WTC11 (cell line): ENCODE results near the gene VEGFC. TPM values are rescaled to one million over a fixed set of nuclear protein-coding genes. Genes with fewer than 3 reads are reported as not detected.

ENCODE experiments used
- ATAC-seq: fragments of 200-7000 bp; cut with Tn5 transposase; 2 replicates; pipeline ENCODE4 v1.10.0; 2021; ENCODE audit warnings: mild to moderate bottlenecking, moderate library complexity
- CTCF ChIA-PET: fragments of 300-600 bp; sonication (Branson Sonifier 250); formaldehyde crosslinking; loops from one replicate; lab custom pipeline; 2021; ENCODE audit warnings: antibody characterized with exemption; lab: Charles Lee
- POLR2A ChIA-PET: fragments of 350-600 bp; sonication (Branson Sonifier 250); formaldehyde crosslinking; loops from one replicate; lab custom pipeline; 2021; ENCODE audit warnings: antibody characterized with exemption; lab: Charles Lee
- DNase-seq: peaks from one replicate; pipeline ENCODE4 v3.0.0; 2021; ENCODE audit warnings: low spot score
- H3K27ac Mint-ChIP-seq: 2 replicates; pipeline ENCODE4 v1.8.0; 2021; ENCODE audit warnings: mixed read lengths
- H3K27me3 Mint-ChIP-seq: 2 replicates; pipeline ENCODE4 v1.8.0; 2021; ENCODE audit warnings: low read depth, mild to moderate bottlenecking, moderate library complexity, mixed read lengths
- H3K36me3 Mint-ChIP-seq: 2 replicates; pipeline ENCODE4 v1.8.0; 2021; ENCODE audit warnings: mixed read lengths
- H3K4me1 Mint-ChIP-seq: 2 replicates; pipeline ENCODE4 v1.8.0; 2022; ENCODE audit warnings: mixed read lengths
- H3K4me3 Mint-ChIP-seq: 2 replicates; pipeline ENCODE4 v1.8.0; 2021; ENCODE audit warnings: mild to moderate bottlenecking, moderate library complexity, mixed read lengths
- H3K9me3 Mint-ChIP-seq: 2 replicates; pipeline ENCODE4 v1.8.0; 2021; ENCODE audit warnings: mixed read lengths
- ARID4B ChIP-seq: sonication (generic); formaldehyde crosslinking; IDR thresholded peaks from 2 replicates; pipeline ENCODE4 v1.8.0; 2023; ENCODE audit warnings: missing genetic modification reagents, mild to moderate bottlenecking, borderline replicate concordance
- ATF1 ChIP-seq: sonication (generic); formaldehyde crosslinking; IDR thresholded peaks from 2 replicates; pipeline ENCODE4 v1.8.1; 2023; ENCODE audit warnings: mild to moderate bottlenecking, moderate library complexity, missing genetic modification reagents
- ATF2 ChIP-seq: sonication (generic); formaldehyde crosslinking; IDR thresholded peaks from 2 replicates; pipeline ENCODE4 v1.8.1; 2022; ENCODE audit warnings: low read depth, missing genetic modification reagents, borderline replicate concordance
- ATF6 ChIP-seq: sonication (generic); formaldehyde crosslinking; IDR thresholded peaks from 2 replicates; pipeline ENCODE4 v1.8.1; 2023; ENCODE audit warnings: mild to moderate bottlenecking, missing genetic modification reagents
- E2F5 ChIP-seq: sonication (generic); formaldehyde crosslinking; IDR thresholded peaks from 2 replicates; pipeline ENCODE4 v1.8.1; 2022; ENCODE audit warnings: mild to moderate bottlenecking, moderate library complexity, missing genetic modification reagents
- ELF4 ChIP-seq: sonication (generic); formaldehyde crosslinking; IDR thresholded peaks from 2 replicates; pipeline ENCODE4 v1.8.1; 2022; ENCODE audit warnings: low read depth, mild to moderate bottlenecking, moderate library complexity, missing genetic modification reagents
- ERG ChIP-seq: fragments of 250-450 bp; sonication (Bioruptor Pico); IDR thresholded peaks from 2 replicates; pipeline ENCODE4 v1.8.0; 2021; ENCODE audit warnings: mild to moderate bottlenecking
- HMGA2 ChIP-seq: fragments of 250-450 bp; sonication (Bioruptor Pico); IDR thresholded peaks from 2 replicates; pipeline ENCODE4 v1.4.0; 2021; ENCODE audit warnings: mild to moderate bottlenecking, moderate library complexity
- NFYB ChIP-seq: sonication (generic); formaldehyde crosslinking; conservative IDR thresholded peaks from 2 replicates; pipeline ENCODE4 v1.8.0; 2022; ENCODE audit warnings: low read depth, missing genetic modification reagents
- OVOL2 ChIP-seq: fragments of 250-450 bp; sonication (Bioruptor Pico); IDR thresholded peaks from 2 replicates; pipeline ENCODE4 v1.9.0; 2021; ENCODE audit warnings: mild to moderate bottlenecking, borderline replicate concordance
- RORB ChIP-seq: fragments of 250-450 bp; sonication (Bioruptor Pico); IDR thresholded peaks from 2 replicates; pipeline ENCODE4 v1.9.0; 2021; ENCODE audit warnings: mild to moderate bottlenecking
- SMAD4 ChIP-seq: sonication (generic); formaldehyde crosslinking; IDR thresholded peaks from 2 replicates; pipeline ENCODE4 v1.8.0; 2022; ENCODE audit warnings: mild to moderate bottlenecking, missing genetic modification reagents
- SOX15 ChIP-seq: fragments of 250-450 bp; sonication (Bioruptor Pico); IDR thresholded peaks from 2 replicates; pipeline ENCODE4 v1.9.0; 2021; ENCODE audit warnings: mild to moderate bottlenecking
- TCF7 ChIP-seq: sonication (generic); formaldehyde crosslinking; IDR thresholded peaks from 2 replicates; pipeline ENCODE4 v1.8.0; 2022; ENCODE audit warnings: mild to moderate bottlenecking, low read depth, missing genetic modification reagents, moderate library complexity
- TEAD1 ChIP-seq: sonication (generic); formaldehyde crosslinking; IDR thresholded peaks from 2 replicates; pipeline ENCODE4 v1.8.0; 2022; ENCODE audit warnings: mild to moderate bottlenecking, missing genetic modification reagents
- ZNF121 ChIP-seq: sonication (generic); formaldehyde crosslinking; IDR thresholded peaks from 2 replicates; pipeline ENCODE4 v1.8.0; 2023; ENCODE audit warnings: missing genetic modification reagents
- ZNF219 ChIP-seq: sonication (generic); formaldehyde crosslinking; IDR thresholded peaks from 2 replicates; pipeline ENCODE4 v1.8.0; 2023; ENCODE audit warnings: missing genetic modification reagents, mild to moderate bottlenecking, borderline replicate concordance
- ZNF232 ChIP-seq: sonication (generic); formaldehyde crosslinking; IDR thresholded peaks from 2 replicates; pipeline ENCODE4 v1.8.0; 2022; ENCODE audit warnings: mild to moderate bottlenecking, missing genetic modification reagents
- ZNF263 ChIP-seq: sonication (generic); formaldehyde crosslinking; IDR thresholded peaks from 2 replicates; pipeline ENCODE4 v1.8.1; 2022; ENCODE audit warnings: low read depth, mild to moderate bottlenecking, moderate library complexity, missing genetic modification reagents
- ZNF317 ChIP-seq: sonication (generic); formaldehyde crosslinking; IDR thresholded peaks from 2 replicates; pipeline ENCODE4 v1.8.1; 2023; ENCODE audit warnings: low read depth, mild to moderate bottlenecking, moderate library complexity, missing genetic modification reagents, borderline replicate concordance
- ZNF396 ChIP-seq: fragments of 250-450 bp; sonication (Bioruptor Pico); IDR thresholded peaks from 2 replicates; pipeline ENCODE4 v1.8.0; 2021; ENCODE audit warnings: mild to moderate bottlenecking, moderate library complexity, borderline replicate concordance
- ZNF423 ChIP-seq: fragments of 250-450 bp; sonication (Bioruptor Pico); IDR thresholded peaks from 2 replicates; pipeline ENCODE4 v2.1.2; 2022; ENCODE audit warnings: mild to moderate bottlenecking, moderate library complexity
- total RNA-seq: library from RNA; stranded (reverse); gene quantifications from 3 replicates; pipeline ENCODE4 v1.2.3, GENCODE V29; 2021

VEGFC gene
- total RNA-seq, 1 experiment from 2014 or later: 0.61 TPM

- H3K27ac Mint-ChIP-seq: no peak overlapping the region
- TF ChIP-seq SMAD4 (CRISPR knock-in tag): no peak
- no peak for TF ChIP-seq TEAD1
- TF ChIP-seq ZNF396 (CRISPR knock-in tag): no peak
- TF ChIP-seq ZNF232 (CRISPR knock-in tag): no peak
- no peak for TF ChIP-seq ZNF423 (CRISPR knock-in tag)
- no peak for TF ChIP-seq ZNF219 (CRISPR knock-in tag)
- TF ChIP-seq NFYB (CRISPR knock-in tag): no peak
- TF ChIP-seq ZNF317: no peak
- TF ChIP-seq HMGA2: no peak
- no peak for TF ChIP-seq ELF4 (CRISPR knock-in tag)
- TF ChIP-seq ERG (CRISPR knock-in tag): no peak
- TF ChIP-seq ARID4B: no peak
- TF ChIP-seq ATF2: no peak
- TF ChIP-seq OVOL2 (CRISPR knock-in tag): no peak
- no peak for TF ChIP-seq SOX15
- TF ChIP-seq RORB (CRISPR knock-in tag): no peak
- ChIA-PET CTCF (no interaction called here), POLR2A (no interaction called here)
- ATAC-seq (no peak), DNase-seq (no peak)
- H3K27me3 Mint-ChIP-seq: no peaks in the 10 kb centered on the region
- H3K4me1 Mint-ChIP-seq: no peaks in the 10 kb centered on the region
- H3K36me3 Mint-ChIP-seq: peaks cover 7% of the 10 kb centered on the region
- H3K9me3 Mint-ChIP-seq: peaks cover 23% of the 10 kb centered on the region
- H3K4me3 Mint-ChIP-seq: no peak overlapping the region
Measured at GRCh38 chr4:176718881-176719280, 73.8 kb downstream of the VEGFC start.

GRCh38 chr4:176717237-176717636 is 75.5 kb downstream of the VEGFC start:
- TF ChIP-seq ZNF263 (CRISPR knock-in tag) (no peak), ATF1 (CRISPR knock-in tag) (no peak), ZNF121 (CRISPR knock-in tag) (no peak), E2F5 (CRISPR knock-in tag) (no peak), SMAD4 (CRISPR knock-in tag) (no peak), TCF7 (CRISPR knock-in tag) (no peak), ATF6 (CRISPR knock-in tag) (no peak)
- TF ChIP-seq, all 79 proteins: peak for 0
- no peak overlapping the region for H3K4me3 Mint-ChIP-seq
- H3K27me3 Mint-ChIP-seq: no peaks in the 10 kb centered on the region; the same call in 1 of the 2 replicates
- peaks cover 12% of the 10 kb centered on the region for H3K36me3 Mint-ChIP-seq
- ChIA-PET POLR2A (no interaction called here), CTCF (no interaction called here)
- H3K9me3 Mint-ChIP-seq: peaks cover 28% of the 10 kb centered on the region
- ATAC-seq (no peak), DNase-seq (no peak)
- H3K27ac Mint-ChIP-seq: no peak overlapping the region
- H3K4me1 Mint-ChIP-seq: no peaks in the 10 kb centered on the region
